Measurements from ENCODE around the gene SERAC1.
"Not testable (repeated sequence)": the region's sequence is repeated elsewhere in the genome, so short reads cannot be mapped to it uniquely, and the experiment has no call there.

SERAC1 gene

GRCh38 chr6:158170656-158171081 is 2.6 kb upstream of the SERAC1 start:
- H3K4me3 ChIP-seq (ENCODE audit: low read depth, low read length) = no peak overlapping the region
- no peak for DNase-seq (ENCODE audit: low read depth)
- TF ChIP-seq, protein P1, sequence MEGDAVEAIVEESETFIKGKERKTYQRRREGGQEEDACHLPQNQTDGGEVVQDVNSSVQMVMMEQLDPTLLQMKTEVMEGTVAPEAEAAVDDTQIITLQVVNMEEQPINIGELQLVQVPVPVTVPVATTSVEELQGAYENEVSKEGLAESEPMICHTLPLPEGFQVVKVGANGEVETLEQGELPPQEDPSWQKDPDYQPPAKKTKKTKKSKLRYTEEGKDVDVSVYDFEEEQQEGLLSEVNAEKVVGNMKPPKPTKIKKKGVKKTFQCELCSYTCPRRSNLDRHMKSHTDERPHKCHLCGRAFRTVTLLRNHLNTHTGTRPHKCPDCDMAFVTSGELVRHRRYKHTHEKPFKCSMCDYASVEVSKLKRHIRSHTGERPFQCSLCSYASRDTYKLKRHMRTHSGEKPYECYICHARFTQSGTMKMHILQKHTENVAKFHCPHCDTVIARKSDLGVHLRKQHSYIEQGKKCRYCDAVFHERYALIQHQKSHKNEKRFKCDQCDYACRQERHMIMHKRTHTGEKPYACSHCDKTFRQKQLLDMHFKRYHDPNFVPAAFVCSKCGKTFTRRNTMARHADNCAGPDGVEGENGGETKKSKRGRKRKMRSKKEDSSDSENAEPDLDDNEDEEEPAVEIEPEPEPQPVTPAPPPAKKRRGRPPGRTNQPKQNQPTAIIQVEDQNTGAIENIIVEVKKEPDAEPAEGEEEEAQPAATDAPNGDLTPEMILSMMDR (IDR thresholded peaks at IDR 0.05; ENCODE audit: control insufficient read depth, extremely low read depth, insufficient read depth) = no peak

GRCh38 chr6:158169634-158170033 is 1.6 kb upstream of the SERAC1 start:
- H3K4me3 ChIP-seq (ENCODE audit: low read depth, low read length); DNase-seq (ENCODE audit: low read depth): not testable (repeated sequence)

DNA sequence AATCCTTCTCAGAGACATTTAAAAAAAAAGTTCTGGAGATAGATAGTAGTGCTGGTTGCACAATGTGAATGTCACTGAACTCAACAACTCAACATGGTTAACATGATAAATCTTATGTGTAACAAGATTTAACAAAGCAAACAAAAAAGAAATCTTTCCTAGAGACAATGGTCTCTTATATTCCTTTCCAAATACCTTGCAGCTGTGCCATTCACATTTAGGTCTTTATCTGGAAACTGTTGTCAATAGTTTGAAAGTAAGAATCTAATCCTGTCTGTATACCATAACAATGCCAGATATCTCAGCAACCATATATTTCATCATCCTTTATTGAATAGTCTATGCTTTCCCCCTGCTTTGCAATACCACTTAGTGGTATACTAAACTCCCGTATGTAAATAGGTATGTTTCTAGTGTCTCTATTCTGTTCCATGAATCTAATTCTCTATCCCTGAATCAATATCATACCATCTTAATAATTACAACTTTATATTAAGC is 2.1 kb downstream of the SERAC1 start:
- H3K4me3 ChIP-seq (ENCODE audit: low read depth, low read length) = no peak overlapping the region
- DNase-seq (ENCODE audit: low read depth) = no peak
- TF ChIP-seq, protein P1 (IDR thresholded peaks at IDR 0.05; ENCODE audit: control insufficient read depth, extremely low read depth, insufficient read depth) = no peak

- TF ChIP-seq, protein P1 (IDR thresholded peaks at IDR 0.05; ENCODE audit: control insufficient read depth, extremely low read depth, insufficient read depth) = no peak
- no peak overlapping the region for H3K4me3 ChIP-seq (ENCODE audit: low read depth, low read length)
- DNase-seq (ENCODE audit: low read depth) = no peak
These were observed 3.4 kb downstream of the SERAC1 start for GRCh38 chr6:158164579-158165170.

DNA sequence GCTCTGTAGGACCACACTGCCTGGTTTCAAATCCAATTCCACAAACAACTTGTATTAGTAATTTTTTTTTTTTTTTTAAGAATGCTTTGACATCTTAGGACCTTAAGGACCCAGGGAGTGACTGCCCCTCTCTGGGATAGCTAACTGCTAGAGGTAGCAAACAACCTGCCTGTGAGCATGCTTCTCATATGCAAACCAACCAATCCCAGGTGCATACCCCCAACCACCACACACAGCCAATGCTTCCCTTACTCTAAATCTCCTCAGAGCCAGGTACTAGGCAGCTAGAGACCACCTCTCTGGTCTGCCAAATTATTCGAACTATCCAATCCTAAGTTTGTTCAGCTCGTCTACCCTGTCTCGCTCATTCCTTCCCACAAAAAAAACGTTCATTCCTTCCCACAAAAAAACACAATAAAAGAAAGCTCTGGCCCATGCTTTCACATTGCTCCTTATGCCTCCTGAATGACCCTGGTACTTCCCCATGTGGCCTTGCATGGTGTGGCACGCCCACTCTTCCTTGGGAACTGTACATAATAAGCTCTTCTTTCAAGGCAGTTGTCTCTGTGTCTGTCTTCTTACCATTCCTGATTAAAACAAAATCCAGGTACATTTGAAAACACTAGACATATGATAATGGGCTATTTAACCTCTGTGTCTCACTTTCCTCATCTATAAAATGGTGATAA is 6.4 kb downstream of the SERAC1 start:
- H3K4me3 ChIP-seq (ENCODE audit: low read depth, low read length) = no peak overlapping the region
- TF ChIP-seq, protein P1 (IDR thresholded peaks at IDR 0.05; ENCODE audit: control insufficient read depth, extremely low read depth, insufficient read depth) = no peak
- no peak for DNase-seq (ENCODE audit: low read depth)

DNA sequence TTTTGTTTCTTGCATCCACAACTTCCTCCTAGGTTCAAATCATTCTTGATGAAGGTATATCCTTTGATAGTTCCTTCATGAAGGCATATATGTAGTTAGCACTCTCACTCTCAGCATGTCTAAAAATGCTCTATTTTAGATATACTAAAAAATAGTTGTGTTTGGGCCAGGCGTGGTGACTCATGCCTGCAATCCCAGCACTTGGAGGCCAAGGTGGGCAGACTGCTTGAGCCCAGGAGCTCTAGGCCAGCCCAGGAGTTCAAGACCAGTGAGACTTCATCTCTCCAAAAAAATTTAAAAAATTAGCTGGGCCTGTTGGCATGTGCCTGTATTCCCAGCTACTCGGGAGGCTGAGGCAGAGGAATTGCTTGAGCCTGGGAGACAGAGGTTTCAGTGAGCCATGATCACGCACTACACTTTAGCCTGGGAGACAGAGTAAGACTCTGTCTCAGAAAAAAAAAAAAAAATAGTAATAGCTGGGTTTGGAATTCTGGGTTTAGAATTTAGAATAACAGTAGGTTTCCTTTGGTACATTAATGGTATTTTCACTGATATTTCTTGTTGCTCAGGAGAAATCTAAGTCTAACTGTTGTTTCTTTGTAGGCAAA is 7.0 kb downstream of the SERAC1 start:
- DNase-seq (ENCODE audit: low read depth) = no peak
- H3K4me3 ChIP-seq (ENCODE audit: low read depth, low read length) = no peak overlapping the region
- TF ChIP-seq, protein P1 (IDR thresholded peaks at IDR 0.05; ENCODE audit: control insufficient read depth, extremely low read depth, insufficient read depth) = no peak

DNA sequence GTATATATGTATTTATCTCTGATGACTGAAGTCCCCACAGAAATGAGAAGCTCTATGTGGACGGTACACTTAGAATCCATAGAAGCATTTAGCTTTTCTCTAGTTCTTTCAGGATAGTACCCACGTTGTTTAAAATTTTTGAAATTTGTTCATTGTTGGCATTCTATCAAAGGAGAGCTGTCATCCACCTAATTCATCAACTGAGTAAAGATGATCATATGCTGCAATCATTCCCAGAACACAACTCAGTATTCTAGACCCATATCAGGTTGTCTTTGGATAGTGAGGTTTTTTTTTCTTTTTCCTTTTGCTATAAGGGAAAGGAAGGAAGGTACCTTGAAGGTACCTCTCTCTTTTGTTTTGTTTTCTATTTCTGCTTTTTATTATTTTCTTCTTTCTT is 9.3 kb downstream of the SERAC1 start:
- DNase-seq (ENCODE audit: low read depth) = no peak
- H3K4me3 ChIP-seq (ENCODE audit: low read depth, low read length) = no peak overlapping the region
- TF ChIP-seq, protein P1 (IDR thresholded peaks at IDR 0.05; ENCODE audit: control insufficient read depth, extremely low read depth, insufficient read depth) = no peak
